Mesenteric fat pad (tissue), 1 donor: Measurements from ENCODE around the gene C1QA. TPM values are rescaled to one million over a fixed set of nuclear protein-coding genes. Genes with fewer than 3 reads are reported as not detected.
"Not testable (repeated sequence)": the region's sequence is repeated elsewhere in the genome, so short reads cannot be mapped to it uniquely, and the experiment has no call there.

Source experiments
- DNase-seq: peaks from one replicate; pipeline ENCODE4 v3.0.0-alpha.2; 2020; ENCODE audit warnings: low spot score
- total RNA-seq: library from RNA; stranded (reverse); fragmentation: NEBNext Ultra II Directional; extraction: Animal tissue kit (Norgen Biotek cat#: 25700); gene quantifications from one replicate; pipeline ENCODE4 v1.2.1, GENCODE V29; 2021
- donor health status: DM: yes; HTN: yes; CAD: no.

Gene C1QA
- total RNA-seq, 1 donor from 2014 or later: 347 TPM

DNA sequence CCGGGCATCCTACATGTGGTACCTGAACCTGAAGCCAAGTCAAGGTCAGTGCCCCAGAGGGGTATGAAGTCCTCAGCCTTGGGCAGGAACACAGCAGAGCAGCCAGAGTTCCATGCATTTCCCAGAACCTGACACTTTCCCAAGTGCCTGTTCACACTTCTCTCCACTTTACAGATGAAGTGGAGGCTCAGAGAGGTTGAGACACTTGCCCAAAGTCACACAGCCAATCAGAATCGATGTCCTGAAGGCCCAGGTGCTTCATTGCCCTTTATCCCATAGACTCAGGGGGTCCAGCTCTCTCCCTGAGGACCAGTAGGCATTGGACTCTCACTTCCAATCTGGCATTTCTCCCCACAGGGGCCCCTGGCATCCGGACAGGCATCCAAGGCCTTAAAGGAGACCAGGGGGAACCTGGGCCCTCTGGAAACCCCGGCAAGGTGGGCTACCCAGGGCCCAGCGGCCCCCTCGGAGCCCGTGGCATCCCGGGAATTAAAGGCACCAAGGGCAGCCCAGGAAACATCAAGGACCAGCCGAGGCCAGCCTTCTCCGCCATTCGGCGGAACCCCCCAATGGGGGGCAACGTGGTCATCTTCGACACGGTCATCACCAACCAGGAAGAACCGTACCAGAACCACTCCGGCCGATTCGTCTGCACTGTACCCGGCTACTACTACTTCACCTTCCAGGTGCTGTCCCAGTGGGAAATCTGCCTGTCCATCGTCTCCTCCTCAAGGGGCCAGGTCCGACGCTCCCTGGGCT is 2.2 kb downstream of the C1QA start:
- no peak for DNase-seq

DNA sequence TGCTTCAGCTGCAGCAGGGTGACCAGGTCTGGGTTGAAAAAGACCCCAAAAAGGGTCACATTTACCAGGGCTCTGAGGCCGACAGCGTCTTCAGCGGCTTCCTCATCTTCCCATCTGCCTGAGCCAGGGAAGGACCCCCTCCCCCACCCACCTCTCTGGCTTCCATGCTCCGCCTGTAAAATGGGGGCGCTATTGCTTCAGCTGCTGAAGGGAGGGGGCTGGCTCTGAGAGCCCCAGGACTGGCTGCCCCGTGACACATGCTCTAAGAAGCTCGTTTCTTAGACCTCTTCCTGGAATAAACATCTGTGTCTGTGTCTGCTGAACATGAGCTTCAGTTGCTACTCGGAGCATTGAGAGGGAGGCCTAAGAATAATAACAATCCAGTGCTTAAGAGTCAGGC is 2.9 kb downstream of the C1QA start:
- DNase-seq: no peak

DNA sequence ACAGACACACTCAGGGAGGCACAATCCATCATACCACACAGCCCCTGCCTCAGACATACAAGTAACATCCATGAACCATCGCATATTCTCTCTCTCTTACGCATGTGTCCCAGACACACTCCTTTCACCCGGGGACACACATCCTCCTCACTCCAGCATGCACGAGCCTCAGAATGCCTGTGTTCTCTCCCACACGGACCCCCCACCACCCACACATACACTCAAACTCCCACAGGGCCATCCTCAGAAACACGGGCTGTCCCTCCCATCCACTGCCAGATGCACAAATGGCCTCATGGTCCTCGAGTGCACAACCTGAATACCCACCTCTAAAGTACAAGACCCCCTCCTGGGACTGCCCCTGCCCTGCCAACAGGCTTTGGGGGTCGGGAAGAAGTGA is 4.8 kb downstream of the C1QA start:
- DNase-seq: no peak

DNA sequence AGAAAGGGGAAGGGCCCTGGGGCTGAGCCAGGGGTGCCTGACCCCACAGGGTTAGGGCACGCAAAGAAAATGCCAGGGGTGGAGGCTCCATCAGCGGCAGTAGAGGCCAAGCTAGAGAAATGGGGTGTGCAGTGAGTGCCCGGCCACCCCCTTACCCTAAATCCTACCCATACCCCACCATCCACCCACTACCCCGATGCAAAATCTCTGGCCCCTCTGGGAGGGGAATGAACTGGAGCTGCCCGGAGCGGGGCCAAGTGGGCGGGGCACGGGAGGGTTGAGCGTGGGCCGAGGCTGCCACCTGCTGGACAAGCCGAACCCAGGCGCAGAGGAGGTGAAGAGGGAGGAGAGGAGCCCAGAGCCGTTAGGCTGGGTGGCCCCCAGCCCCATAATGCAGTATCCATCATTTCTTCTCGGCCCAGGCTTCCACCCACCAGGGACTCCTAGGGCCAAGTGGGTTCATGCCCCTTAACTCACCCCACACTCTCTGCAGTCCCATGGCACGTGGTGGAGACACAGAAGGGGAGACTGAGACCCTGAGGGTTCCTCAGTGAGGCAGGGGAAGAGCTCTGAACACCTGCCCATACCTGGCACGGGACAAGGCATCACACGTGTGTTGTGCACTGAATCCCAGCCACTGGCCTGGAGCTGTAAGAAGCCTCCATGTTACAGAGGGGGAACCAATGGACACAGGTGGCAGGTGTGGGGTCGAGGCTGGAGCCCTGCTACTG is 5.6 kb downstream of the C1QA start:
- DNase-seq: peak; percentile 94

DNA sequence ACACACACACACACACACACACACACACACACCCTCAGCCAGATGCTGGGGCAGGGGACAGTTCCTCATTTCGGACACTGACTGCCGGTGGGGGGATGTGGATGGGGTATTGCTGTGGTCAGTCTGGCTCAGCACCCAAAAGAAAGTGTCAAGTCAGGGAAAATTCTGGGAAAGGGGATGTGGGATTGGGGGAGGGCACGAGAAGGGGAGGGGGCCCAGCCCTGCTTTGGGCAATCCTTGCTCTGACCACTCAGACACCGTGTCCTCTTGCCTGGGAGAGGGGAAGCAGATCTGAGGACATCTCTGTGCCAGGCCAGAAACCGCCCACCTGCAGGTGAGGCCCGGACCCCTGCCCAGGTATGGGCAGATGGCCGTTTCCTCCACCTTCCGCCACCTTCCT is 7.0 kb downstream of the C1QA start, which contains the start of gene C1QC:
C1QC (plus strand) TSS at position 253 of the 400 bp plus-strand sequence. CDS start 391 bp downstream, outside the sequence.
- no peak for DNase-seq

DNA sequence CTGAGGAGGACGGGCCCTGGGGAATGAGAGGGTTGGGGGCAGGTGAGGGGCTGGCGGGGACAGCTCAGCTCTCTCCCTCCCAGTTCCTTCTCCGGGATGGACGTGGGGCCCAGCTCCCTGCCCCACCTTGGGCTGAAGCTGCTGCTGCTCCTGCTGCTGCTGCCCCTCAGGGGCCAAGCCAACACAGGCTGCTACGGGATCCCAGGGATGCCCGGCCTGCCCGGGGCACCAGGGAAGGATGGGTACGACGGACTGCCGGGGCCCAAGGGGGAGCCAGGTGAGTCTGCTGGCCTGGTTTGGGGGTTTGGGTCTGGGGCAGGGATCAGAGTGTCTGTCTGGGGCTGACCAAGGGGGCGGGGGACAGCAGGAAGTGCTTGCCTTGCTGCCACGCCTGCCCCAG is 7.5 kb downstream of the C1QA start:
- DNase-seq: no peak

DNA sequence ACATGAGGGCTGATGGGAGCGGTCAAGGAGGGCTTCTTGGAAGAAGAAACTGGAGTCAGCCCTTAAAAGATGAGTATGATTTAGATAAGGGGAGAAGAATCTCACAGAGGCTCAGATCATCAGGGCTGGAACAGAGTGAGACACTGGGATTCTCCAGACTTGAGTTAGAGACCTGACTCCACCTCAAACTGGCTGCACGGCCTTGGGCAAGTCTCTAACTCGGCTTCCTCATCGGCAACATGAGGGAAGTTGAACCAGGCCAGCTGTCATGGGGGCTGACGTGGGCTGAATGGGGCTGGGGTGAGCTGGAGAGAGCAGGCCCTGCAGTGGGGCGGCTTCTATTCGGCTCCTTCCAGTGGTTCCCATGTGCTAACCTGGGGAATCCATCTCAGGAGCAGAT is 9.5 kb downstream of the C1QA start:
- DNase-seq: no peak

DNA sequence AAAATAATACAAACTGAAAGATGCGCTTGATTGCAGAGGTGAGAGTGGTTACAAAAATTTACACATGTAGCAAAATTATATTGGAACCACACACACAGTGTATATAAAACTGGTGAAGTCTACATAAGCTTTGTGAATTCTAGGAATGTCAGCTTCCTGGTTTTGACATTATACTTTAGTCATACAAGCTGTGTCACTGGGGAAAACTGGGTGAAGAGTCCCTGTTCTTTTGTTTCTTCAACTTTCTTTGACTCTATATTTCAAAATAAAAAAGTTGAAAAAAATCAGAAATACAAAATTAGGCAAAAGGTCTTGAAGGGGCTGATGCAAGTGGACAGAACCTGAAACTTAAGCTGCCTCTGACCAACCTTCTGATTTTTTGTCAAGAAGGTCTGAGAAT is 10.0 kb downstream of the C1QA start:
- DNase-seq: no peak

DNA sequence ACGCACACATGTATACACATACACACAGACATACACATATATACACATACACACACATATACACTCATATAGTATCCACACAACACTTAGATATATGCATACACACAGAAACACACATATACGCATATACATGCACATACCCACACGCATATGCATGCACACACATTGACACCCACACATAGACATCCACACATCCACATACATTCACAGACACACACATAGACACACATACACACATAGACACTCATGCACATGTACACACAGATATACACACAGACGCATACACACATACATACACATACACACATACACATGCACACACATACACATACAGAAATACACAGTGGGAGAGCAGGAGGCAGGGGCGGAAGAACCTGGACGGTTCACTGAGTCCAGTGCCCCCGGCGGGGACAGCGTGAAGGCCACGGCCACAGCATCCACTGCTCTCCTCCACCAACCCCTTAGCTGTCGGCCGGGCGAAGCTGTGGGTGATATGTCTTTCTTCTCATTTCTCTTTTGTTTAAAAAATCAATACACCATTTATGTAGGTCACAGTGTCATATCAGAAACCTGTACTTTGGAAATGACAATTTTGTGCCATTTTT is 13.8 kb downstream of the C1QA start:
- no peak for DNase-seq

DNA sequence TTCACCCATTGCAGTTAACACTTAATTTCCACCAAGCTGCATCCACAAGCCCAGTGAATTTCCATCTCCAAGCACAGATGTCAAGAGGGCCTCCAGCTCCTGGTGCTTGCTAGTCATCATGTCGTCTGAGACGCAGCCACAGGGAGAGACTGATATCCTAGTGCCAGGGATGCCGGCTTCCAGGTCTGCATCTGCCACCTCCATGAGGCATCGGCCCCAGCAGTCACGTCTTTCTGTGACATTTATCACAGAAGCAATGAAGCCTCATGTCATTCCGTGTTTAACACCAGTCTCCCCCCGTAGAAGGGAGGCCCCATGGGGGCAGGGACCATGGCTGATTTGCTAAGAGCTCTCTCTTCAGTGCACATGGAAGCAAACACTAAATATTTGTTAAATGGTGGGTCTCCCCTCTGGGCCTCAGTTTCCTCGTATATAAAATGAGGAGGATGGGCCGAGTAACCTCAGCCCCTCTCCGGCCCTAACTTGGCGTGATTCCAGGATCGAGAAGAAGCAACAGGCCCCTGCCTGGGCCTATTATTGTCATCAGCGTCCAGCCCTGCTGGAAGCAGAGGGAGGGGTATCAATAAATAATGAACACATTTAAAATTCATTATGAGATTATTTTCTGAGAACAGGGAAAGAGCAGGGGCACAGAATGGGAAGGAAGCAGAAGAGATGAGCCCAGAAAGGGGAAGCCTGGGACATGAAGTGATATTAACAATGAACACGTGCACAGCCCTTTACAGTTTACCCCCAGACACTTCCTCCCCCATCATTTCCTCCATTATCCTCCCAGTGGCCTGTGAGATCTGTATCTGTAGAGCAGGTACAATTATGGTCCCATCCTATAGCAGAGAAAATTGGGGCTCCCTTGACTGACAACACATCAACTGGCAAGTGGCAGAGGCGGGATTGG is 15.8 kb downstream of the C1QA start:
- no peak for DNase-seq

DNA sequence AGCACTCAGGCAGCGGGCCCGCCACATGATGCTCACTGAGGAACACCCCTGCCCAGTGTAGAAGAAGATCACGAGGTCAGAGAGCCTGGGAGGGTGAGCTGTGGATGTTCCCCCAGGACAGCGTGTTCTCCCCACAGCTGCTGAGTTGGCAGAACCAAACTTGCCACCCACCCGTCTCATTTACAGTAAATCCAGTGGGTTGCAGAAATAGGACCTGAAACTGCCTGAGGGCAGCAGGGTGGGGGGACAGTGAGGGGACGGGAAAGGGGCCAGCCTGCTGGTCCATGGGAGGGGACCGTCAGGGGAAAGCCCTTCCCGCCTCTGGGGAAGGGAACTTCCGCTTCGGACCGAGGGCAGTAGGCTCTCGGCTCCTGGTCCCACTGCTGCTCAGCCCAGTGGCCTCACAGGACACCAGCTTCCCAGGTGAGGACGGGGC is 16.5 kb downstream of the C1QA start, which contains the start of gene C1QB:
C1QB (plus strand) TSS at position 356 of the 436 bp plus-strand sequence. CDS start 6,227 bp downstream, outside the sequence.
- no peak for DNase-seq

DNA sequence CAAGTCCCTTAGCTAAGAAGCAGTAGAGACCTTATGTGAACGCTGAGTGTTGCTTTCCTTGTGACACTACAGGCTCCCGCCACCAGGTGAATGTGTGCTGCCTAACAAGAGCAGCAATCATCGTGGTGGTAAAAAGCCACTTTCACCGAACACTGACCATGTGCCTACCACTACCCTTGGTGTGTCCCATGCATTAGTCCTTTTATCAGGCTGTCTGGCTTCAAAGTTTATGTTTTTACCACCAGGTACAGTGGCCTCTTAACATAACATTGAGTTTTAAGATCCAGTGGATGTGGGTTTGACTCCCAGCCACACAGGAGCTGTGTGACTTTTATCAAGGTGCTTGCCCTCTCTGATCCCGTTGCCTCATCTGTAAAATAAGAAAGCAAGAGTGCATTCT is 18.3 kb downstream of the C1QA start:
- no peak for DNase-seq

DNA sequence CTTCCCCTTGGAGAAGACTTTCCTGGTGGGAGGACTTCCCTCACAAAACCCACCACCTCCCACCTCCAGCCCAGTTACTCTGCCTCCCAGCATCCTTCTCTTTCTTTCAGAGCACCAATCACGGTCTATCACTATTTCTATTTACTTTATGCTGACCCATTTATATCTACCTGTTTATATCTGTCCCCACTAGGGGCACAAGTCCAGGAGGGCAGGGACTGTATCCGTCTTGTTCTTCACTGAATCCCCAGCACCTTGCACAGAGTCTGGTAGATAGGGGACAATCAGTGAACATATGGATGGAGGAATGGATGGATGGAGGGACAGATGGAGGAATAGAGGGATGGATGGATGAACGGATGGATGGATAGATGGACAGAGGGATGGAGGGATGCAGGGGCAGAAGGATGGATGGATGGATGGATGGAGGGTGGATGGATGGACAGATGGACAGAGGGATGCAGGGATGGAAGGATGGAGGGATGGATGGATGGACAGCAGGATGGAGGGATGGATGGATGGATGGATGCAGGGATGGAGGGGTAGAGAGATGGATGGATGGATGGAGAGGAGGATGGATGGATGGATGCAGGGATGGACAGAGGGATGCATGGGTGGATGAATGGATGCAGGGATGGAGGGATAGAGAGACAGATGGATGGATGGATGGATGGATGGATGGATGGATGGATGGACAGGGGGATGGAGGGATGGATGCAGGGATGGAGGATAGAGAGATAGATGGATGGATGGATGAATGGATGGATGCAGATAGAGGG is 22.1 kb downstream of the C1QA start:
- DNase-seq: no peak

DNA sequence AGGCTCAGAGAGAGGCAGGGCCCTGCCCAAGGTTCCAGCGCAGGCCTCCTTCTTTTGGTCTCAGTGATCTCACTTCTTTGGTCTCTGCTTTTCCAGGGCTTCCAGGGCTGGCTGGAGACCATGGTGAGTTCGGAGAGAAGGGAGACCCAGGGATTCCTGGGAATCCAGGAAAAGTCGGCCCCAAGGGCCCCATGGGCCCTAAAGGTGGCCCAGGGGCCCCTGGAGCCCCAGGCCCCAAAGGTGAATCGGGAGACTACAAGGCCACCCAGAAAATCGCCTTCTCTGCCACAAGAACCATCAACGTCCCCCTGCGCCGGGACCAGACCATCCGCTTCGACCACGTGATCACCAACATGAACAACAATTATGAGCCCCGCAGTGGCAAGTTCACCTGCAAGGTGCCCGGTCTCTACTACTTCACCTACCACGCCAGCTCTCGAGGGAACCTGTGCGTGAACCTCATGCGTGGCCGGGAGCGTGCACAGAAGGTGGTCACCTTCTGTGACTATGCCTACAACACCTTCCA is 24.4 kb downstream of the C1QA start:
- DNase-seq: no peak

DNA sequence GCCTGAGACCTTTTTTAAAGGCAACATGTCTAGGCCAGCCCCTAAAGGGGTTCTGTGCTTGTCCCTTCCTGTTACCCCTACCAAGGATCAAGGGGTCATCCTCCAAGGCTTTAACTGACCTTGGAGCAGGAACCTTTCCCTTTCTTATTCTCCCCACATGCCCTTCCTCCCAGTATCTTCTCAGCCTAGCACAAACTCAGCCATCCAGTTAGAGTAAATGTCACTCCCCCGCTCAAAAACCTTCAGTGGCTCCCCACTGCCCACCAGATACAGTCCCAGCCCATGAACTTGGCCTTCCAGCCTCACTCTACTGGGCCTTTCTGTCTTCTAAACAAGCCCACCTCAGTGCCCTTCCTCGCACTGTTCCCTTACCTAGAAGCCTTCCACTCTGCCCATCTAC is 25.5 kb downstream of the C1QA start:
- DNase-seq: no peak

DNA sequence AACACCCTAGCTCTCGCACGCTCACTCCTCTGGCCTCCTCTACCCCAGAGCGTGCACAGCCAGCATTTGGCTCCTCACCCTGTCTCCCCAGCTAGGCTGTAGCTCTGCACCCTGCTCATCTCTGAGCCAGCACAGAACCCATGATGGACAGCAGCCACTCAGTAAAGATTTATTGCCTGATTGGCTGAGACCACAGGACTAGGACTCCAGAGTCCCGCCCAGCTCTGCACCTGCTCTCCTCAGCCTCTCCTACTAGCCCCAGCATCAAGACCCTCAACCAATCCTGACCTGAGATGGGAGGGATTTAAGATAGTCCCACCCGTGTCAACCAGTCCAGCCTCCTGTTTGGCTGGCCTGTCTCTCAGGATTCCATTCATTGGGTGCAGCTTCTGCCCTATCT is 25.9 kb downstream of the C1QA start:
- DNase-seq: no peak

DNA sequence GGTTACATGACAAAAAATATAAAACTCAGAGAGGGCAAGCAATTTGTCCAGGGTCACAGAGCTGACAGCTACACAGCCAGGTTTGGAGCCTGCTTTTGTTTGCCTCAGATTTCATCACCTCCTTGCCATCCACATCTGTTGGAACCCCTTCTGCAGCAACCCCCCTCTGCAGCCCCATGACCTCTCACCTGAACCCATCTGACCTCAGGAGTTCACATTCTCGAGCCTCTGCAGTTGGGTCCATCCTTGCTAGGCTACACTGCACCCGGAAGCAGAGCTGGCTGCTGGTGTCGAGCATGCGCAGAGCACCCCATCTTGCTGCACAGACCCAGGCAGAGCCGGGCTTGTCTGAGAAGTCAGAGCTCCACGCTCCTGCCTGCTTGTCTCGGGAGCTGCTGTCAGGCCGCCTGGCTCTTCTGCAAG is 26.6 kb downstream of the C1QA start:
- DNase-seq: no peak

DNA sequence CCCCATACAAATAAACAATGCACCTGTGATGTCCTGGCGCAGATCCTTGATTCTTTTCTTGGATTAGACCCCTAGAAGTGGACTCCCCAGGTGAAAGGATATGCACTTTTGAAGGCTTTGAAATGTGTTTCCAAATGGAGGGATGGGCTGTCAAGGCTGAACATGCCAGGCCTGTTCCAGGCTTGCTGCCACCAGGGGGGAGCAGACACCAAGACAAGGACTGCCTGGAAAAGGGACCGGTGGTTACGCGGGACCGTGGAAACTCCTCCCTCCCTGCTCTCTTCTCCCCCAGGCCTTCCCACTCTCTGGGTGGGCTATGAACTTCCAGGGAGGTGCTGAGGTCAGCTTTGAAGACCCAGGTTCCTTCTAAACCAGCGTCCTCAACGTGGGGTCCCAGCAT is 29.3 kb downstream of the C1QA start:
- no peak for DNase-seq

DNA sequence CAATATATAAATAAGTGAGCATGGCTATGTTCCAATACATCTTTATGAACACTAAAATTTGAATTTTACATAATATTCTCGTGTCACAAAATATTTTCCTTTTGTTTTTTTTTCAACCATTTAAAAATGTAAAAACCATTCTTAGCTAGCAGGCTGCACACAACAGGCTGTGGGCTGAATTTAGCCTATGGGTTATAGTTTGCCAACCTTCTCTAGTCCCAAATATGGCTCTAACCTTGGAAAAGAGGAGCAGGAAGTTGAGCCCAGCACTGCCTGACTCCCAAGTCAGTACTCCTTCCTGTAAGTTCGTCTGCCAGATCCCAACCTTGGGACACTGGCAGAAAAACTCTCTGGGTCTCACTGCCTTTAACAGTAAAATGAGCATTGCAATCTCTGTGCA is 30.0 kb downstream of the C1QA start:
- DNase-seq: no peak

DNA sequence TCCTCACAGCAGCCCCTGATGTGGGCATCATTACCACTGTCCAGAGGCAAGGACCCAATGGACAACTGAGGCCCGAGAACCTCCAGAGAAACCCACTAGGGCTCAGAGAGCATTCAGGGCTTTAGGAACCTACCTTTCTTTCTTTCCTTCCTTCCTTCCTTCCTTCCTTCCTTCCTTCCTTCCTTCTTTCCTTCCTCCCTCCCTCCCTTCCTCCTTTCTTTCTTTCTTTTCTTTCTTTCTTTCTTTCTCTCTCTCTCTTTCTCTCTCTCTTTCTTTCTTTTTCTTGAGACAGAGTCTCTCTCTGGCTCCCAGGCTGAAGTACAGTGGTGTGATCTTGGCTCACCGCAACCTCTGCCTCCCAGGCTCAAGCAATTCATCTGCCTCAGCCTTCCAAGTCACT is 32.4 kb downstream of the C1QA start:
- not testable (repeated sequence) for DNase-seq
